KMS-11 (cell line): Measurements from ENCODE around the gene RANBP17.

Source experiments
- H2AFZ ChIP-seq: fragments of 200-600 bp; sonication (generic); 2 replicates; pipeline ENCODE4 v1.6.1; 2016; ENCODE audit warnings: antibody characterized with exemption, mixed run types, low read depth
- H3K27ac ChIP-seq: fragments of 200-600 bp; sonication (generic); 2 replicates; pipeline ENCODE4 v1.6.1; 2016; ENCODE audit warnings: mild to moderate bottlenecking, mixed run types
- H3K27me3 ChIP-seq: fragments of 200-600 bp; sonication (generic); 2 replicates; pipeline ENCODE4 v1.6.1; 2017; ENCODE audit warnings: mild to moderate bottlenecking, low read depth, mixed run types, moderate library complexity; ENCODE audit not compliant: insufficient read depth
- H3K36me3 ChIP-seq: fragments of 200-600 bp; sonication (generic); 2 replicates; pipeline ENCODE4 v1.6.1; 2017; ENCODE audit warnings: mild to moderate bottlenecking, mixed run types; ENCODE audit not compliant: insufficient read depth
- H3K4me1 ChIP-seq: fragments of 200-600 bp; sonication (generic); 2 replicates; pipeline ENCODE4 v1.6.1; 2016; ENCODE audit warnings: mild to moderate bottlenecking, low read depth, mixed run types; ENCODE audit not compliant: poor library complexity, severe bottlenecking
- H3K4me2 ChIP-seq: fragments of 200-600 bp; sonication (generic); 2 replicates; pipeline ENCODE4 v1.7.0; 2016; ENCODE audit warnings: mild to moderate bottlenecking, mixed run types
- H3K4me3 ChIP-seq: fragments of 200-600 bp; sonication (generic); IDR thresholded peaks from 2 replicates; pipeline ENCODE4 v1.6.1; 2017; ENCODE audit warnings: low read depth, low read length, mixed read lengths; ENCODE audit not compliant: insufficient read depth
- H3K79me2 ChIP-seq: fragments of 200-600 bp; sonication (generic); 2 replicates; pipeline ENCODE4 v1.6.1; 2016; ENCODE audit warnings: low read depth, mixed run types; ENCODE audit not compliant: insufficient read depth
- H3K9ac ChIP-seq: fragments of 200-600 bp; sonication (generic); 2 replicates; pipeline ENCODE4 v1.6.1; 2016; ENCODE audit warnings: mild to moderate bottlenecking, mixed run types
- H4K20me1 ChIP-seq: fragments of 200-600 bp; sonication (generic); 2 replicates; pipeline ENCODE4 v1.6.1; 2016; ENCODE audit warnings: mild to moderate bottlenecking, mixed run types; ENCODE audit not compliant: insufficient read depth
- CTCF ChIP-seq: fragments of 200-600 bp; sonication (generic); conservative IDR thresholded peaks from 2 replicates; pipeline ENCODE4 v1.6.1; 2017; ENCODE audit warnings: low read depth, mild to moderate bottlenecking, antibody characterized with exemption, low read length, moderate library complexity, mixed read lengths

The RANBP17 gene

GRCh38 chr5:171321447-171321846 lies 459.6 kb downstream of the RANBP17 start:
- H3K79me2 ChIP-seq: no peaks in the 10 kb centered on the region
- no peaks in the 10 kb centered on the region for H3K36me3 ChIP-seq
- TF ChIP-seq CTCF: no peak
- H3K27me3 ChIP-seq: no peaks in the 10 kb centered on the region
- no peak overlapping the region for H3K9ac ChIP-seq
- H3K4me3 ChIP-seq: no peak overlapping the region
- no peak overlapping the region for H3K27ac ChIP-seq
- H3K4me1 ChIP-seq: no peaks in the 10 kb centered on the region
- no peak overlapping the region for H3K4me2 ChIP-seq
- H4K20me1 ChIP-seq: no peaks in the 10 kb centered on the region
- H2AFZ ChIP-seq: no peak overlapping the region

- Histone ChIP-seq H3K9ac (no peak overlapping the region), H2AFZ (no peak overlapping the region), H4K20me1 (no peaks in the 10 kb centered on the region), H3K4me1 (no peaks in the 10 kb centered on the region), H3K27ac (no peak overlapping the region), H3K36me3 (no peaks in the 10 kb centered on the region), H3K4me2 (no peak overlapping the region), H3K27me3 (no peaks in the 10 kb centered on the region), H3K79me2 (no peaks in the 10 kb centered on the region), H3K4me3 (no peak overlapping the region)
- no peak for TF ChIP-seq CTCF
Observed at GRCh38 chr5:171322527-171322926, 460.7 kb downstream of the RANBP17 start.

- Histone ChIP-seq H2AFZ (no peak overlapping the region), H3K79me2 (no peaks in the 10 kb centered on the region), H3K9ac (no peak overlapping the region), H3K36me3 (no peaks in the 10 kb centered on the region), H3K4me1 (no peaks in the 10 kb centered on the region), H3K4me3 (no peak overlapping the region), H3K4me2 (no peak overlapping the region), H3K27ac (no peak overlapping the region), H3K27me3 (no peaks in the 10 kb centered on the region), H4K20me1 (no peaks in the 10 kb centered on the region)
- TF ChIP-seq CTCF: no peak
Observed at GRCh38 chr5:171323007-171323406, 461.2 kb downstream of the RANBP17 start.

GRCh38 chr5:171323806-171324632 lies 462.2 kb downstream of the RANBP17 start:
- Histone ChIP-seq H4K20me1 (no peaks in the 10 kb centered on the region), H3K4me3 (no peak overlapping the region), H3K9ac (no peak overlapping the region), H3K27me3 (no peaks in the 10 kb centered on the region), H3K4me1 (no peaks in the 10 kb centered on the region), H3K27ac (no peak overlapping the region), H2AFZ (no peak overlapping the region), H3K36me3 (no peaks in the 10 kb centered on the region), H3K79me2 (no peaks in the 10 kb centered on the region), H3K4me2 (no peak overlapping the region)
- TF ChIP-seq CTCF: no peak
